Brain pericyte (primary cell): ENCODE results near the gene MACROD1.

ENCODE experiments used
- DNase-seq: peaks from one replicate; pipeline ENCODE4 v3.0.0-alpha.2; 2012; ENCODE audit warnings: low read depth, low spot score

MACROD1 gene

GRCh38 chr11:64093233-64094039 is 72.5 kb downstream of the MACROD1 start:
- DNase-seq: no peak

- no peak for DNase-seq
These were observed 73.2 kb downstream of the MACROD1 start for GRCh38 chr11:64092761-64093136.

- no peak for DNase-seq
These were observed 73.7 kb downstream of the MACROD1 start for GRCh38 chr11:64092111-64092760.

GRCh38 chr11:64090806-64091516 is 75.0 kb downstream of the MACROD1 start:
- DNase-seq: no peak

- no peak for DNase-seq
These were observed 75.8 kb downstream of the MACROD1 start for GRCh38 chr11:64089915-64090805.

- DNase-seq: no peak
These were observed 76.4 kb downstream of the MACROD1 start for GRCh38 chr11:64089493-64089892.

- no peak for DNase-seq
These were observed 76.9 kb downstream of the MACROD1 start for GRCh38 chr11:64089027-64089360.

- no peak for DNase-seq
These were observed 77.5 kb downstream of the MACROD1 start for GRCh38 chr11:64088162-64089026.

GRCh38 chr11:64086258-64087123 is 79.4 kb downstream of the MACROD1 start:
- no peak for DNase-seq

- no peak for DNase-seq
These were observed 80.0 kb downstream of the MACROD1 start for GRCh38 chr11:64085906-64086257.

- DNase-seq: no peak
These were observed 80.8 kb downstream of the MACROD1 start for GRCh38 chr11:64084951-64085710.

- no peak for DNase-seq
These were observed 81.6 kb downstream of the MACROD1 start for GRCh38 chr11:64084146-64084950.

GRCh38 chr11:64083398-64084080 is 82.4 kb downstream of the MACROD1 start:
- no peak for DNase-seq

GRCh38 chr11:64081745-64082442 is 84.0 kb downstream of the MACROD1 start:
- peak; percentile 47 for DNase-seq

- no peak for DNase-seq
These were observed 85.5 kb downstream of the MACROD1 start for GRCh38 chr11:64080390-64080789.

GRCh38 chr11:64078905-64079304 is 87.0 kb downstream of the MACROD1 start:
- DNase-seq: no peak

- DNase-seq: no peak
These were observed 87.6 kb downstream of the MACROD1 start for GRCh38 chr11:64078284-64078683.
